ENCODE results near the gene KDELR3. TPM values are rescaled to one million over a fixed set of nuclear protein-coding genes. Genes with fewer than 3 reads are reported as not detected.
A peak's percentile ranks its signal among the peaks of the same experiment; 100 is the strongest.

The KDELR3 gene
- total and polyA plus RNA-seq, 10 of the 15 experiments (the other 5 are each of a cell fraction or from before 2014, with no cell fraction given): 0.15 to 0.98 (median 0.25) TPM; not detected in 1

- TF ChIP-seq ZNF687 (IDR thresholded peaks at IDR 0.05) (0 out of 2 replicates have a peak, but pooled peaks have one; percentile 28), PML (IDR thresholded peaks at IDR 0.05; ENCODE audit: low read length) (no peak), PAX5 (IDR thresholded peaks at IDR 0.05; ENCODE audit: borderline replicate concordance, low read depth, low read length) (no peak), TCF3 (IDR thresholded peaks at IDR 0.05; ENCODE audit: borderline replicate concordance, insufficient read depth, low read depth, low read length) (no peak), MYC (IDR thresholded peaks at IDR 0.05; ENCODE audit: insufficient read depth, insufficient read length, insufficient replicate concordance, low read length, severe bottlenecking) (no peak), POLR2AphosphoS5 (IDR thresholded peaks at IDR 0.05; ENCODE audit: low read length) (no peak), IRF4 (IDR thresholded peaks at IDR 0.05; ENCODE audit: low read depth, low read length) (no peak), STAT3 (IDR thresholded peaks at IDR 0.05; ENCODE audit: low read depth, low read length) (no peak), SMC3 (IDR thresholded peaks at IDR 0.05; ENCODE audit: borderline replicate concordance, low read length) (no peak), CEBPB (IDR thresholded peaks at IDR 0.05; ENCODE audit: borderline replicate concordance in 1 of 2, low read depth in 2 of 2, low read length in 2 of 2) (no peak), LARP7 (IDR thresholded peaks at IDR 0.05) (peak; percentile 81), CHD4 (IDR thresholded peaks at IDR 0.05) (no peak), NFYA (IDR thresholded peaks at IDR 0.05; ENCODE audit: borderline replicate concordance, low read depth, low read length) (no peak), RELA (IDR thresholded peaks at IDR 0.05; ENCODE audit: borderline replicate concordance, partially characterized antibody) (no peak), CREB1 (IDR thresholded peaks at IDR 0.05; ENCODE audit: low read depth) (peak; percentile 57; the same call in 1 of the 2 replicates)
- TF ChIP-seq, protein P1, sequence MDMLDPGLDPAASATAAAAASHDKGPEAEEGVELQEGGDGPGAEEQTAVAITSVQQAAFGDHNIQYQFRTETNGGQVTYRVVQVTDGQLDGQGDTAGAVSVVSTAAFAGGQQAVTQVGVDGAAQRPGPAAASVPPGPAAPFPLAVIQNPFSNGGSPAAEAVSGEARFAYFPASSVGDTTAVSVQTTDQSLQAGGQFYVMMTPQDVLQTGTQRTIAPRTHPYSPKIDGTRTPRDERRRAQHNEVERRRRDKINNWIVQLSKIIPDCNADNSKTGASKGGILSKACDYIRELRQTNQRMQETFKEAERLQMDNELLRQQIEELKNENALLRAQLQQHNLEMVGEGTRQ (IDR thresholded peaks at IDR 0.05; ENCODE audit: borderline replicate concordance, low read depth, low read length): no peak
- TF ChIP-seq, protein P2, sequence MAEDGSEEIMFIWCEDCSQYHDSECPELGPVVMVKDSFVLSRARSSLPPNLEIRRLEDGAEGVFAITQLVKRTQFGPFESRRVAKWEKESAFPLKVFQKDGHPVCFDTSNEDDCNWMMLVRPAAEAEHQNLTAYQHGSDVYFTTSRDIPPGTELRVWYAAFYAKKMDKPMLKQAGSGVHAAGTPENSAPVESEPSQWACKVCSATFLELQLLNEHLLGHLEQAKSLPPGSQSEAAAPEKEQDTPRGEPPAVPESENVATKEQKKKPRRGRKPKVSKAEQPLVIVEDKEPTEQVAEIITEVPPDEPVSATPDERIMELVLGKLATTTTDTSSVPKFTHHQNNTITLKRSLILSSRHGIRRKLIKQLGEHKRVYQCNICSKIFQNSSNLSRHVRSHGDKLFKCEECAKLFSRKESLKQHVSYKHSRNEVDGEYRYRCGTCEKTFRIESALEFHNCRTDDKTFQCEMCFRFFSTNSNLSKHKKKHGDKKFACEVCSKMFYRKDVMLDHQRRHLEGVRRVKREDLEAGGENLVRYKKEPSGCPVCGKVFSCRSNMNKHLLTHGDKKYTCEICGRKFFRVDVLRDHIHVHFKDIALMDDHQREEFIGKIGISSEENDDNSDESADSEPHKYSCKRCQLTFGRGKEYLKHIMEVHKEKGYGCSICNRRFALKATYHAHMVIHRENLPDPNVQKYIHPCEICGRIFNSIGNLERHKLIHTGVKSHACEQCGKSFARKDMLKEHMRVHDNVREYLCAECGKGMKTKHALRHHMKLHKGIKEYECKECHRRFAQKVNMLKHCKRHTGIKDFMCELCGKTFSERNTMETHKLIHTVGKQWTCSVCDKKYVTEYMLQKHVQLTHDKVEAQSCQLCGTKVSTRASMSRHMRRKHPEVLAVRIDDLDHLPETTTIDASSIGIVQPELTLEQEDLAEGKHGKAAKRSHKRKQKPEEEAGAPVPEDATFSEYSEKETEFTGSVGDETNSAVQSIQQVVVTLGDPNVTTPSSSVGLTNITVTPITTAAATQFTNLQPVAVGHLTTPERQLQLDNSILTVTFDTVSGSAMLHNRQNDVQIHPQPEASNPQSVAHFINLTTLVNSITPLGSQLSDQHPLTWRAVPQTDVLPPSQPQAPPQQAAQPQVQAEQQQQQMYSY (CRISPR knock-in tag; IDR thresholded peaks at IDR 0.05): no peak
- TF ChIP-seq, protein P3, sequence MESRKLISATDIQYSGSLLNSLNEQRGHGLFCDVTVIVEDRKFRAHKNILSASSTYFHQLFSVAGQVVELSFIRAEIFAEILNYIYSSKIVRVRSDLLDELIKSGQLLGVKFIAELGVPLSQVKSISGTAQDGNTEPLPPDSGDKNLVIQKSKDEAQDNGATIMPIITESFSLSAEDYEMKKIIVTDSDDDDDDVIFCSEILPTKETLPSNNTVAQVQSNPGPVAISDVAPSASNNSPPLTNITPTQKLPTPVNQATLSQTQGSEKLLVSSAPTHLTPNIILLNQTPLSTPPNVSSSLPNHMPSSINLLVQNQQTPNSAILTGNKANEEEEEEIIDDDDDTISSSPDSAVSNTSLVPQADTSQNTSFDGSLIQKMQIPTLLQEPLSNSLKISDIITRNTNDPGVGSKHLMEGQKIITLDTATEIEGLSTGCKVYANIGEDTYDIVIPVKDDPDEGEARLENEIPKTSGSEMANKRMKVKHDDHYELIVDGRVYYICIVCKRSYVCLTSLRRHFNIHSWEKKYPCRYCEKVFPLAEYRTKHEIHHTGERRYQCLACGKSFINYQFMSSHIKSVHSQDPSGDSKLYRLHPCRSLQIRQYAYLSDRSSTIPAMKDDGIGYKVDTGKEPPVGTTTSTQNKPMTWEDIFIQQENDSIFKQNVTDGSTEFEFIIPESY (IDR thresholded peaks at IDR 0.05): no peak
These were observed at the start of gene KDELR3 (continued) for GRCh38 chr22:38467904-38468442.
